Measurements from ENCODE around the gene DUSP3. TPM values are rescaled to one million over a fixed set of nuclear protein-coding genes. Genes with fewer than 3 reads are reported as not detected.

DUSP3 gene
- total RNA-seq, 4 donors from 2014 or later = 37.1 to 120 (median 87.1) TPM

- Histone ChIP-seq H3K36me3 (no peaks in the 10 kb centered on the region), H3K4me1 (peaks cover 0 to 9% (median 3%) of the 10 kb centered on the region in 4 donors), H3K27me3 (peaks cover 0 to 12% of the 10 kb centered on the region in 2 donors), H3K9me3 (no peaks in the 10 kb centered on the region), H3K4me3 (no peak overlapping the region), H3K27ac (no peak overlapping the region)
- no peak for TF ChIP-seq CTCF (IDR thresholded peaks at IDR 0.05)
- TF ChIP-seq POLR2A (IDR thresholded peaks at IDR 0.05) = no peak
- DNase-seq = no peak
These were observed 20.7 kb downstream of the DUSP3 start for GRCh38 chr17:43758086-43758485.

- H3K27ac ChIP-seq = no peak overlapping the region
- no peak for TF ChIP-seq POLR2A (IDR thresholded peaks at IDR 0.05)
- TF ChIP-seq CTCF (IDR thresholded peaks at IDR 0.05) = no peak
- no peaks in the 10 kb centered on the region for H3K9me3 ChIP-seq
- DNase-seq = no peak
- H3K27me3 ChIP-seq = peaks cover 0 to 12% of the 10 kb centered on the region in 2 donors
- H3K4me1 ChIP-seq = peaks cover 0 to 9% (median 3%) of the 10 kb centered on the region in 4 donors
- no peak overlapping the region for H3K4me3 ChIP-seq
- H3K36me3 ChIP-seq = no peaks in the 10 kb centered on the region
These were observed 21.6 kb downstream of the DUSP3 start for GRCh38 chr17:43757171-43757660.

- no peak overlapping the region for H3K4me3 ChIP-seq
- H3K27ac ChIP-seq = no peak overlapping the region
- H3K27me3 ChIP-seq = peaks cover 0 to 12% of the 10 kb centered on the region in 2 donors
- no peaks in the 10 kb centered on the region for H3K36me3 ChIP-seq
- H3K9me3 ChIP-seq = no peaks in the 10 kb centered on the region
- peaks cover 0 to 9% (median 3%) of the 10 kb centered on the region in 4 donors for H3K4me1 ChIP-seq
- no peak for DNase-seq
- no peak for TF ChIP-seq CTCF (IDR thresholded peaks at IDR 0.05)
- TF ChIP-seq POLR2A (IDR thresholded peaks at IDR 0.05) = no peak
These were observed 22.6 kb downstream of the DUSP3 start for GRCh38 chr17:43756201-43756600.

- H3K27ac ChIP-seq = no peak overlapping the region
- peak in 1 of 6 experiments; percentile 6 for TF ChIP-seq CTCF (IDR thresholded peaks at IDR 0.05)
- TF ChIP-seq POLR2A (IDR thresholded peaks at IDR 0.05) = no peak
- H3K27me3 ChIP-seq = peaks cover 0 to 12% of the 10 kb centered on the region in 2 donors
- H3K36me3 ChIP-seq = no peaks in the 10 kb centered on the region
- H3K4me1 ChIP-seq = peaks cover 0 to 9% (median 3%) of the 10 kb centered on the region in 4 donors
- no peak for DNase-seq
- H3K9me3 ChIP-seq = no peaks in the 10 kb centered on the region
- H3K4me3 ChIP-seq = peak overlapping the region in 1 of 4 donors; percentile 21
These were observed 23.3 kb downstream of the DUSP3 start for GRCh38 chr17:43755389-43755875.

- TF ChIP-seq CTCF (IDR thresholded peaks at IDR 0.05) (no peak), POLR2A (IDR thresholded peaks at IDR 0.05) (no peak)
- Histone ChIP-seq H3K27me3 (peaks cover 0 to 12% of the 10 kb centered on the region in 2 donors), H3K27ac (no peak overlapping the region), H3K36me3 (no peaks in the 10 kb centered on the region), H3K9me3 (no peaks in the 10 kb centered on the region), H3K4me1 (peaks cover 0 to 9% (median 3%) of the 10 kb centered on the region in 4 donors), H3K4me3 (peak overlapping the region in 1 of 4 donors; percentile 21)
- DNase-seq = no peak
These were observed 23.8 kb downstream of the DUSP3 start for GRCh38 chr17:43754947-43755346.

Measured in Peyer's patch (tissue), 4 donors.